Measurements from ENCODE around the gene HS3ST3A1. TPM values are rescaled to one million over a fixed set of nuclear protein-coding genes. Genes with fewer than 3 reads are reported as not detected.

HS3ST3A1 gene
- polyA plus RNA-seq, 3 donors: 0.20 TPM; not detected in 2

DNA sequence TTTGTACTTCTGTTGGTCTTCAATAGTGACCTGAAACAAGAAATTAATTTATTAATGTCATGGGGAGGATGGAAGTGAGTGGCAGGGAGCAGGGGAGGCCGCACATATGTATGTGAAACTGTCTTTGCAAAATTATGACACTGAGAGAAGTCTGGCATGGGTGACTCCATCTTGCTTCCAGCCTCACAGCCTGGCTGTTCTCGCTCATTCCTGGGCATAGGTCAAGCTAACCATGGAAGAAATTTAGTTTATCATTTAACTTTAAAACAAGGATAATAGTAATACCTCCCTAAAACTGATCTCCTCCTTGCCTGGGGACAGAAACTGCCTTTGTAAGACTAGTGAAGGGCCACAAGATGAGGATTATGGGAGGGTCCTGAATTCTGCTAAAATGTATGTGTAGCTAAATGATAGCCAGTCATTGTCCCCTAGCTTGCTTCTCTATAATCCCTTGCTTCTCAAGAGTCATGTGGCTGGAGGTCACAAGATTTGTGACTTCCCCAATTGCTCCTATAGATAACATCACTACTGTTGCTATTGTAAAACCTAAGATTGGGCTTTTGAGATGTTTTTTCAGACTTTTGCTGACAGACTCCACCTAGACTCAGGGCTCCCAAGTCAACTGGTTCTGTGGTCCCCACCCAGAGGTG is 126.0 kb downstream of the HS3ST3A1 start:
- H3K27ac ChIP-seq (ENCODE audit: low read depth in 1 of 2, low read length in 2 of 2): no peak overlapping the region
- Mint-ChIP-seq H3K4me3 (no peak overlapping the region), H3K36me3 (no peaks in the 10 kb centered on the region), H3K4me1 (no peaks in the 10 kb centered on the region), H3K9me3 (peaks cover 9 to 18% (median 13%) of the 10 kb centered on the region in 7 donors), H3K27me3 (ENCODE audit: low read depth in 3 of 3) (peaks cover 0 to 6% (median 2%) of the 10 kb centered on the region in 3 donors), H3K27ac (no peak overlapping the region)
- no peak for DNase-seq
- TF ChIP-seq, protein P1, sequence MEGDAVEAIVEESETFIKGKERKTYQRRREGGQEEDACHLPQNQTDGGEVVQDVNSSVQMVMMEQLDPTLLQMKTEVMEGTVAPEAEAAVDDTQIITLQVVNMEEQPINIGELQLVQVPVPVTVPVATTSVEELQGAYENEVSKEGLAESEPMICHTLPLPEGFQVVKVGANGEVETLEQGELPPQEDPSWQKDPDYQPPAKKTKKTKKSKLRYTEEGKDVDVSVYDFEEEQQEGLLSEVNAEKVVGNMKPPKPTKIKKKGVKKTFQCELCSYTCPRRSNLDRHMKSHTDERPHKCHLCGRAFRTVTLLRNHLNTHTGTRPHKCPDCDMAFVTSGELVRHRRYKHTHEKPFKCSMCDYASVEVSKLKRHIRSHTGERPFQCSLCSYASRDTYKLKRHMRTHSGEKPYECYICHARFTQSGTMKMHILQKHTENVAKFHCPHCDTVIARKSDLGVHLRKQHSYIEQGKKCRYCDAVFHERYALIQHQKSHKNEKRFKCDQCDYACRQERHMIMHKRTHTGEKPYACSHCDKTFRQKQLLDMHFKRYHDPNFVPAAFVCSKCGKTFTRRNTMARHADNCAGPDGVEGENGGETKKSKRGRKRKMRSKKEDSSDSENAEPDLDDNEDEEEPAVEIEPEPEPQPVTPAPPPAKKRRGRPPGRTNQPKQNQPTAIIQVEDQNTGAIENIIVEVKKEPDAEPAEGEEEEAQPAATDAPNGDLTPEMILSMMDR (IDR thresholded peaks at IDR 0.05): no peak
- H2AFZ ChIP-seq (ENCODE audit: insufficient read depth, low read depth, low read length, poor library complexity, severe bottlenecking): no peak overlapping the region
- no peaks in the 10 kb centered on the region for H3K27me3 ChIP-seq (ENCODE audit: control insufficient read depth in 2 of 2, insufficient read depth in 2 of 2, low read length in 2 of 2)
- WGBS (ENCODE audit: insufficient coverage): 67% methylated on average over 1 of the region's 2 CpGs
- no peak overlapping the region for H3K4me2 ChIP-seq (replicated peaks; ENCODE audit: extremely low read depth, low read length, poor library complexity, severe bottlenecking)
- H3K4me1 ChIP-seq (ENCODE audit: control insufficient read depth in 1 of 2, insufficient read depth in 2 of 2, low read length in 2 of 2): no peaks in the 10 kb centered on the region
- H3K79me2 ChIP-seq (ENCODE audit: insufficient read depth, low read length): no peaks in the 10 kb centered on the region
- H3K9me3 ChIP-seq (replicated peaks in 1 of 2; ENCODE audit: control insufficient read depth in 1 of 2, insufficient read depth in 1 of 2, low read length in 2 of 2): peaks cover 28% of the 10 kb centered on the region in 2 donors
- H4K20me1 ChIP-seq (ENCODE audit: insufficient read depth, low read length): no peaks in the 10 kb centered on the region
- H3K36me3 ChIP-seq (replicated peaks in 1 of 2; ENCODE audit: control insufficient read depth in 1 of 2, insufficient read depth in 2 of 2, low read length in 2 of 2): no peaks in the 10 kb centered on the region
- intact Hi-C loops (cut with micrococcal nuclease): no loop called here
- H3K4me3 ChIP-seq (replicated peaks in 1 of 3; ENCODE audit: low read depth in 2 of 3, low read length in 3 of 3): no peak overlapping the region
- H3K9ac ChIP-seq (ENCODE audit: insufficient read depth, low read length, poor library complexity, severe bottlenecking): no peak overlapping the region

DNA sequence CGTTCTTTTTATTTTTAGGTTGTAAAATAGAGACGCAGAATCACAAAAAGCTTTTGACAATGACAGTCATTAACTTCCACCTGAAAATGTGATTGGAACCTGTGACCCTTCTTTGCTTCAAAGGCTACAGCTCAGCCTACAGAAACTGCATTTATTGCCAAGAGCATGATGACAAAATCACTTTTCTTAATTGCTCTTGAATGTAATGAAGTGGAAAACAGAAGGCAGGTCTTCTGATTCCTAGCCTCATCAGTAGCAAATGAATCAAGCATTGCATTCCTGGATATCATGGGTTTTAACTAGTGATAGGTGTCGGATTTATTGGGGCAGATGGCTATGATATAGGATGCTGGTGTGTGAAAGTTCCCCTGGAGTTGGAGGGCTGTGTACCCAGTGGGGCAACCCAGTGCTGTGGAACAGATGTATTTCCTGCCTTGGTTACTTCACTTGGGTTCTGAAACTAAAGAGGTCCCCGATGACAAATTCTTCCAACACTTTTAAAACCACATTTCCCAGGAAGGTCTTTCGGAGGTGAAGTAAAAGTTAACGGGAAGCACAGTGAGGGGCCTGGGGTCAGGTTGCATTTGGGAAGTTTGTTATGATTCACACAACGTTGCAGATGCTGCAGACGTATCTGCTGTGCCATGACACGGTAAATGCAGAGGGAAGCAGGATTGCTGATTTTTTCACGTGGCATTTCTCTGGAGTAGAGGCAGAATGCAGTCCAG is 127.5 kb downstream of the HS3ST3A1 start:
- WGBS (ENCODE audit: insufficient coverage): 82% methylated on average over 7 of the region's 10 CpGs

More for the DNA sequence above, 127.5 kb downstream of the HS3ST3A1 start:
- TF ChIP-seq, protein P1 (IDR thresholded peaks at IDR 0.05): no peak
- Histone ChIP-seq H2AFZ (ENCODE audit: insufficient read depth, low read depth, low read length, poor library complexity, severe bottlenecking) (no peak overlapping the region), H3K79me2 (ENCODE audit: insufficient read depth, low read length) (no peaks in the 10 kb centered on the region), H4K20me1 (ENCODE audit: insufficient read depth, low read length) (no peaks in the 10 kb centered on the region), H3K4me2 (replicated peaks; ENCODE audit: extremely low read depth, low read length, poor library complexity, severe bottlenecking) (no peak overlapping the region), H3K9me3 (replicated peaks in 1 of 2; ENCODE audit: control insufficient read depth in 1 of 2, insufficient read depth in 1 of 2, low read length in 2 of 2) (peaks cover 24 to 25% of the 10 kb centered on the region in 2 donors), H3K27me3 (ENCODE audit: control insufficient read depth in 2 of 2, insufficient read depth in 2 of 2, low read length in 2 of 2) (no peaks in the 10 kb centered on the region), H3K4me3 (replicated peaks in 1 of 3; ENCODE audit: low read depth in 2 of 3, low read length in 3 of 3) (no peak overlapping the region), H3K36me3 (replicated peaks in 1 of 2; ENCODE audit: control insufficient read depth in 1 of 2, insufficient read depth in 2 of 2, low read length in 2 of 2) (no peaks in the 10 kb centered on the region), H3K9ac (ENCODE audit: insufficient read depth, low read length, poor library complexity, severe bottlenecking) (no peak overlapping the region), H3K4me1 (ENCODE audit: control insufficient read depth in 1 of 2, insufficient read depth in 2 of 2, low read length in 2 of 2) (no peaks in the 10 kb centered on the region), H3K27ac (ENCODE audit: low read depth in 1 of 2, low read length in 2 of 2) (no peak overlapping the region)
- Mint-ChIP-seq H3K27me3 (ENCODE audit: low read depth in 3 of 3) (peaks cover 0 to 6% (median 2%) of the 10 kb centered on the region in 3 donors), H3K9me3 (peaks cover 2 to 15% (median 11%) of the 10 kb centered on the region in 7 donors), H3K36me3 (no peaks in the 10 kb centered on the region), H3K27ac (no peak overlapping the region), H3K4me3 (no peak overlapping the region), H3K4me1 (no peaks in the 10 kb centered on the region)
- no peak for DNase-seq
- intact Hi-C loops (cut with micrococcal nuclease): no loop called here

Data from CD14-positive monocyte (primary cell).